Esophagus squamous epithelium (tissue), 5 donors: Measurements from ENCODE around the gene ZNF644. TPM values are rescaled to one million over a fixed set of nuclear protein-coding genes. Genes with fewer than 3 reads are reported as not detected.

Experiments
- DNase-seq: peaks from one replicate; lab custom pipeline; 2025; lab: John Stamatoyannopoulos, UW
- H3K27ac ChIP-seq, 4 donors: fragments of 200-600 bp; sonication (generic); one replicate each; pipeline ENCODE4 v1.5.1; 2016 to 2019; ENCODE audit warnings: mild to moderate bottlenecking in 1 of 4
- H3K27me3 ChIP-seq, 4 donors: fragments of 200-600 bp; sonication (generic); 1 replicate in 3 of 4; 2 replicates in 1 of 4; pipeline versions ENCODE4 v1.5.1 to v1.6.0; 2017 to 2021; ENCODE audit warnings: antibody characterized with exemption in 1 of 4
- H3K36me3 ChIP-seq, 3 donors: fragments of 200-600 bp; sonication (generic); one replicate each; pipeline ENCODE4 v1.5.1; 2016 to 2019
- H3K4me1 ChIP-seq, 3 donors: fragments of 200-600 bp; sonication (generic); one replicate each; pipeline ENCODE4 v1.5.1; 2017 to 2019
- H3K4me3 ChIP-seq, 4 donors: fragments of 200-600 bp; sonication (generic); 1 replicate in 3 of 4; 2 replicates in 1 of 4; pipeline ENCODE4 v1.5.1; 2016 to 2019; ENCODE audit warnings: mild to moderate bottlenecking in 2 of 4, moderate library complexity in 1 of 4
- H3K9me3 ChIP-seq, 3 donors: fragments of 200-600 bp; sonication (generic); one replicate each; pipeline ENCODE4 v1.5.1; 2016 to 2019
- CTCF ChIP-seq, 6 experiments: fragments of 450-650 bp in 4 of 6; fragments of 200-600 bp in 2 of 6; sonication (generic) in 2 of 6; IDR thresholded peaks; one replicate each; pipeline ENCODE4 v1.5.1; 2016 to 2019; ENCODE audit warnings: antibody characterized with exemption in 6 of 6, mild to moderate bottlenecking in 4 of 6, moderate library complexity in 4 of 6
- POLR2A ChIP-seq, 4 donors: fragments of 450-650 bp; IDR thresholded peaks; one replicate each; pipeline ENCODE4 v1.6.1; 2017; ENCODE audit warnings: antibody characterized with exemption in 4 of 4, mild to moderate bottlenecking in 4 of 4, moderate library complexity in 3 of 4
- WGBS, 2 donors: methylation state at CpG; one replicate each; pipeline ENCODE4 v1.1.5; 2018; 5-methylcytosine and 5-hydroxymethylcytosine counted together
- intact Hi-C: fragments of 100-400 bp; cut with DNase I; formaldehyde crosslinking; loops from one replicate; pipeline ENCODE4 v1.15.0; 2022
- total RNA-seq, 4 donors: library from RNA; depleted of rRNA; stranded (reverse); fragments of >200 nt; gene quantifications; one replicate each; pipeline ENCODE4 v1.1.0, GENCODE V29; 2016
- donor health status: DM: yes; HTN: yes; CAD: no.

Gene ZNF644
- total RNA-seq, 4 donors from 2014 or later: 19.6 to 51.3 (median 31.5) TPM

DNA sequence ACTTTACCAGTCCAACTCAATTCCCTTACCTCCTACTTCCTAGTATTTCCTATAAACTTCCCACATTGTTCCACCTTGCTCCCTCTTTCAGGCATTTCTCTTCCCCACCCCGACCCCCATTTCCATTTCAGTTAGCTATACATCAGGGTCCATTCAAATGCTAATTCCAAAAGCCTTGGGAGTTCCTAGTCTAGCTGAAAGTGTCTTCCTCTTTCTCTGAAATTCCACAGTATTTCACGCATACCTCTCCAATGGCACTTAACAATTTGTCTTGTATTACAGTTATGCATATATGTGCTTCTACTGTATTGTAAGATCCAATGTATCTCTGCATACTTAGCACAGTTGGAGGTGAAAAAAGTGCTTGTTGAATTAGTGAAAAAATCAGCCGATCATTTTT is 94.9 kb downstream of the ZNF644 start:
- H3K36me3 ChIP-seq: no peaks in the 10 kb centered on the region
- intact Hi-C loops: no loop called here
- DNase-seq: no peak
- TF ChIP-seq CTCF (IDR thresholded peaks at IDR 0.05) (no peak), POLR2A (IDR thresholded peaks at IDR 0.05) (no peak)
- peaks cover 0 to 32% (median 5%) of the 10 kb centered on the region in 3 donors for H3K4me1 ChIP-seq
- H3K27ac ChIP-seq: no peak overlapping the region
- H3K27me3 ChIP-seq: no peaks in the 10 kb centered on the region
- no peaks in the 10 kb centered on the region for H3K9me3 ChIP-seq
- WGBS, 2 donors: 70 to 77% methylated on average over 3 of the region's 3 CpGs
- no peak overlapping the region for H3K4me3 ChIP-seq

GRCh38 chr1:90925928-90926869 is 95.6 kb downstream of the ZNF644 start:
- no peak for TF ChIP-seq CTCF (IDR thresholded peaks at IDR 0.05)

GRCh38 chr1:90924982-90925381 is 96.9 kb downstream of the ZNF644 start:
- H3K27me3 ChIP-seq: no peaks in the 10 kb centered on the region
- TF ChIP-seq CTCF (IDR thresholded peaks at IDR 0.05) (no peak), POLR2A (IDR thresholded peaks at IDR 0.05) (no peak)
- no peak overlapping the region for H3K4me3 ChIP-seq
- intact Hi-C loops: no loop called here
- no peak overlapping the region for H3K27ac ChIP-seq
- no peaks in the 10 kb centered on the region for H3K9me3 ChIP-seq
- no peaks in the 10 kb centered on the region for H3K36me3 ChIP-seq
- WGBS, 2 donors: 83 to 93% methylated on average over 4 of the region's 4 CpGs
- no peak for DNase-seq
- H3K4me1 ChIP-seq: peaks cover 0 to 48% (median 5%) of the 10 kb centered on the region in 3 donors

More at GRCh38 chr1:90925928-90926869, 95.6 kb downstream of the ZNF644 start:
- Histone ChIP-seq H3K36me3 (no peaks in the 10 kb centered on the region), H3K27me3 (no peaks in the 10 kb centered on the region), H3K4me3 (no peak overlapping the region), H3K27ac (no peak overlapping the region), H3K4me1 (peaks cover 0 to 38% (median 5%) of the 10 kb centered on the region in 3 donors), H3K9me3 (no peaks in the 10 kb centered on the region)
- DNase-seq: no peak
- 64 to 83% methylated on average over 1 of the region's 1 CpG for WGBS, 2 donors
- intact Hi-C loops: no loop called here

DNA sequence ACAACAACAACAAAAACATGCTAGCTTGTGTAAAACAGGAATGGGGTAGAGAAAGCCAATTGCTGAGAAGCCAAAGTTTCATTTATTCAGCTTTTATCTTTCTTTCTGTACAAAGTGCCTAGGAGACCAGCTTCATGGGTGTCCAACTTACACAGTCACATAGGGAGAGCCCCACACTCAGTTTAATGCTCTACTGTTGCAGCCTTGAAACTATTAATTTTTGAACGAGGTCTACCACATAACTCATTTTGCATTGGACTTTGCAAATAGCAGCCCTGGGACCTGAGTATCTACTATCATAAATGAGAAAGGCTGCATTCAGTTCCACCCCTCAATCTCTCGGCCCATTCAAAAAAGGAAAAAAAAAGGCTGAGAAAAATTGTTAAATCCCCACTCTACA is 98.8 kb downstream of the ZNF644 start:
- Histone ChIP-seq H3K4me1 (peaks cover 0 to 51% (median 5%) of the 10 kb centered on the region in 3 donors), H3K9me3 (no peaks in the 10 kb centered on the region), H3K4me3 (no peak overlapping the region), H3K27me3 (no peaks in the 10 kb centered on the region), H3K36me3 (no peaks in the 10 kb centered on the region), H3K27ac (no peak overlapping the region)
- intact Hi-C loops: no loop called here
- WGBS, 2 donors: 68 to 82% methylated on average over 2 of the region's 2 CpGs
- no peak for DNase-seq
- no peak for TF ChIP-seq POLR2A (IDR thresholded peaks at IDR 0.05)

GRCh38 chr1:90922202-90922601 is 99.6 kb downstream of the ZNF644 start:
- peaks cover 0 to 6% (median 4%) of the 10 kb centered on the region in 3 donors for H3K36me3 ChIP-seq
- peaks cover 0 to 51% (median 5%) of the 10 kb centered on the region in 3 donors for H3K4me1 ChIP-seq
- no peak overlapping the region for H3K27ac ChIP-seq
- WGBS, 2 donors: 61 to 85% methylated on average over 3 of the region's 3 CpGs
- no peak for DNase-seq
- no peaks in the 10 kb centered on the region for H3K9me3 ChIP-seq
- no peak overlapping the region for H3K4me3 ChIP-seq
- H3K27me3 ChIP-seq: no peaks in the 10 kb centered on the region
- TF ChIP-seq POLR2A (IDR thresholded peaks at IDR 0.05): no peak
- no peak for TF ChIP-seq CTCF (IDR thresholded peaks at IDR 0.05)
- intact Hi-C loops: no loop called here
